ENCODE results near the gene MIPOL1. TPM values are rescaled to one million over a fixed set of nuclear protein-coding genes. Genes with fewer than 3 reads are reported as not detected.

MIPOL1 gene
- total and polyA plus RNA-seq, 2 of the 13 experiments (the other 11 are each of a cell fraction or from before 2014, with no cell fraction given) = 8.6 to 34.2 TPM

DNA sequence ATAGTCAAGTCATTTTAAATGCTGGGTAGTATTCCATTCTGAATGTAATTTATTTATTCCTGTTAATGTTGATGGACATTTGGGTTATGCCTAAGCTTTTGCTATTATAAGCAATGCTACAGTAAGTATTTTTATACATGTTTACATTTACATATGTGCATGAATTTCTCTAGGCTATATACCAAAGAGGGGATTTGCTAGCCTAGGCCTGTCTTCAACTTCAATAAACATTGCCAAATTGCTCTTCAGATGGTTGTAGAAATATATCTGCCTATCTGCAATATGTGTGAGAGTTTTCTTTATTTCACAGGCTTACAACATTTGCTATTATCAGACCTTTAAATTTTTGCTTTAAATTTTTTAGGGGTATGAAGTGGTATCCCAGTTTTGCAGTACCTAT lies 87.0 kb downstream of the MIPOL1 start:
- H3K4me3 ChIP-seq (replicated peaks in 1 of 3; ENCODE audit: insufficient read depth in 1 of 3, low read depth in 2 of 3, low read length in 3 of 3) = no peak overlapping the region
- no peaks in the 10 kb centered on the region for H3K27me3 ChIP-seq (ENCODE audit: control insufficient read depth in 1 of 2, insufficient read depth in 2 of 2, low read length in 2 of 2)
- H3K9me3 ChIP-seq (ENCODE audit: low read length) = no peaks in the 10 kb centered on the region
- BruUV-seq (replicated peaks) = no TSS peak
- in situ Hi-C loops (cut with HindIII; ENCODE audit: extremely low pct_ligation_motif_present, low pct_unique_long_range_greater_than_20kb) (no loop called here), intact Hi-C loops (cut with micrococcal nuclease; ENCODE audit: unreplicated experiment) (no loop called here)
- CTCF ChIA-PET (ENCODE audit: low intra/inter-chr PET ratio, low total read pairs) = no interaction called here
- POLR2A ChIA-PET = no interaction called here
- no peak overlapping the region for H3K27ac ChIP-seq (ENCODE audit: extremely low read length, insufficient read depth, low read length)
- DNase-seq (ENCODE audit: low spot score) (no peak), FAIRE-seq (no peak), ATAC-seq (no peak)
- TF ChIP-seq HNRNPLL (IDR thresholded peaks at IDR 0.05; ENCODE audit: low read depth, low read length, poor library complexity, severe bottlenecking) (no peak), SNRNP70 (IDR thresholded peaks at IDR 0.05; ENCODE audit: low read depth, low read length) (no peak), ZNF292 (CRISPR knock-in tag; IDR thresholded peaks at IDR 0.05; ENCODE audit: borderline replicate concordance, low read depth) (no peak), SIX4 (CRISPR knock-in tag; IDR thresholded peaks at IDR 0.05) (no peak), ETV6 (CRISPR knock-in tag; conservative IDR thresholded peaks at IDR 0.05) (no peak), ZSCAN9 (CRISPR knock-in tag; IDR thresholded peaks at IDR 0.05; ENCODE audit: borderline replicate concordance) (no peak), TRIM22 (IDR thresholded peaks at IDR 0.05) (no peak), ZNF282 (IDR thresholded peaks at IDR 0.05; ENCODE audit: partially characterized antibody) (no peak), SIX1 (CRISPR knock-in tag; IDR thresholded peaks at IDR 0.05; ENCODE audit: borderline replicate concordance) (no peak), TOE1 (CRISPR knock-in tag; IDR thresholded peaks at IDR 0.05) (no peak), TGIF2 (CRISPR knock-in tag; IDR thresholded peaks at IDR 0.05) (no peak), YY1 (IDR thresholded peaks at IDR 0.05; ENCODE audit: insufficient read depth, insufficient replicate concordance, low read depth, low read length) (no peak)
- TF ChIP-seq, protein P1, sequence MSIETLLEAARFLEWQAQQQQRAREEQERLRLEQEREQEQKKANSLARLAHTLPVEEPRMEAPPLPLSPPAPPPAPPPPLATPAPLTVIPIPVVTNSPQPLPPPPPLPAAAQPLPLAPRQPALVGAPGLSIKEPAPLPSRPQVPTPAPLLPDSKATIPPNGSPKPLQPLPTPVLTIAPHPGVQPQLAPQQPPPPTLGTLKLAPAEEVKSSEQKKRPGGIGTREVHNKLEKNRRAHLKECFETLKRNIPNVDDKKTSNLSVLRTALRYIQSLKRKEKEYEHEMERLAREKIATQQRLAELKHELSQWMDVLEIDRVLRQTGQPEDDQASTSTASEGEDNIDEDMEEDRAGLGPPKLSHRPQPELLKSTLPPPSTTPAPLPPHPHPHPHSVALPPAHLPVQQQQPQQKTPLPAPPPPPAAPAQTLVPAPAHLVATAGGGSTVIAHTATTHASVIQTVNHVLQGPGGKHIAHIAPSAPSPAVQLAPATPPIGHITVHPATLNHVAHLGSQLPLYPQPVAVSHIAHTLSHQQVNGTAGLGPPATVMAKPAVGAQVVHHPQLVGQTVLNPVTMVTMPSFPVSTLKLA (IDR thresholded peaks at IDR 0.05) = no peak
- H2AFZ ChIP-seq (ENCODE audit: low read length) = no peak overlapping the region
- H4K20me1 ChIP-seq (ENCODE audit: insufficient read depth, low read length) = no peaks in the 10 kb centered on the region
- H3K4me1 ChIP-seq (ENCODE audit: insufficient read depth, low read length) = peaks cover under 1% of the 10 kb centered on the region
- H3K9ac ChIP-seq (ENCODE audit: insufficient read depth, low read depth, low read length) = no peak overlapping the region
- no peaks in the 10 kb centered on the region for H3K36me3 ChIP-seq (replicated peaks in 1 of 2; ENCODE audit: control insufficient read depth in 1 of 2, insufficient read depth in 2 of 2, low read length in 2 of 2)
- H3K79me2 ChIP-seq (ENCODE audit: insufficient read depth, low read length) = no peaks in the 10 kb centered on the region
- no peak overlapping the region for H3K4me2 ChIP-seq (ENCODE audit: low read depth, low read length)
